T-helper 22 cell (primary cell): ENCODE measurements around the gene FYCO1.
"Not testable (repeated sequence)": the region's sequence is repeated elsewhere in the genome, so short reads cannot be mapped to it uniquely, and the experiment has no call there.

ENCODE experiments used
- DNase-seq: peaks from one replicate; pipeline ENCODE4 v3.0.0-alpha.2; 2020; ENCODE audit warnings: low read depth

Gene FYCO1

GRCh38 chr3:45995236-45996192 is at the start of gene FYCO1:
FYCO1 (minus strand) TSS chr3:45995824; CDS start chr3:45984910, 10,914 bp downstream.
- peak; percentile 77 for DNase-seq

GRCh38 chr3:46038916-46039315 is 43.3 kb upstream of the FYCO1 start:
- no peak for DNase-seq

- DNase-seq: not testable (repeated sequence)
These were observed 42.4 kb upstream of the FYCO1 start for GRCh38 chr3:46038071-46038470.

GRCh38 chr3:46036191-46036590 is 40.6 kb upstream of the FYCO1 start:
- DNase-seq: no peak

GRCh38 chr3:46031747-46032146 is 36.1 kb upstream of the FYCO1 start:
- DNase-seq: no peak

GRCh38 chr3:46031269-46031668 is 35.6 kb upstream of the FYCO1 start:
- no peak for DNase-seq

GRCh38 chr3:46030626-46031025 is 35.0 kb upstream of the FYCO1 start:
- no peak for DNase-seq

- no peak for DNase-seq
These were observed 34.4 kb upstream of the FYCO1 start for GRCh38 chr3:46029953-46030543.

GRCh38 chr3:46027736-46028397 is 32.2 kb upstream of the FYCO1 start:
- DNase-seq: no peak

- DNase-seq: no peak
These were observed 31.5 kb upstream of the FYCO1 start, which contains the start of gene XCR1 for GRCh38 chr3:46027021-46027705. XCR1 (minus strand) TSS chr3:46027483; CDS start chr3:46021947, 5,536 bp downstream.

- no peak for DNase-seq
These were observed 29.5 kb upstream of the FYCO1 start for GRCh38 chr3:46025139-46025538.

GRCh38 chr3:46024131-46024530 is 28.5 kb upstream of the FYCO1 start:
- DNase-seq: no peak

- DNase-seq: no peak
These were observed 27.5 kb upstream of the FYCO1 start for GRCh38 chr3:46022909-46023785.

GRCh38 chr3:46021516-46021915 is 25.9 kb upstream of the FYCO1 start:
- no peak for DNase-seq

- no peak for DNase-seq
These were observed 25.3 kb upstream of the FYCO1 start for GRCh38 chr3:46020766-46021510.

- DNase-seq: no peak
These were observed 24.1 kb upstream of the FYCO1 start for GRCh38 chr3:46019707-46020106.

GRCh38 chr3:46017720-46018119 is 22.1 kb upstream of the FYCO1 start:
- no peak for DNase-seq

GRCh38 chr3:46013316-46014094 is 17.9 kb upstream of the FYCO1 start:
- DNase-seq: no peak

GRCh38 chr3:46012246-46012645 is 16.6 kb upstream of the FYCO1 start:
- DNase-seq: no peak
